GM21825 (cell line): ENCODE measurements around the gene UHRF1.
"Not testable (repeated sequence)": the region's sequence is repeated elsewhere in the genome, so short reads cannot be mapped to it uniquely, and the experiment has no call there.

Experiments used
- ATAC-seq: cut with Tn5 transposase; IDR thresholded peaks from one replicate; pipeline ENCODE4 v1.9.1; 2021; ENCODE audit warnings: mild to moderate bottlenecking, moderate library complexity; ENCODE audit not compliant: unreplicated experiment

Gene UHRF1

GRCh38 chr19:4909156-4909896 is at the start of gene UHRF1:
TSS of gene UHRF1 (plus strand) at chr19:4909501. CDS start at chr19:4910886, 1,385 bp downstream.
- peak; percentile 24 for ATAC-seq

- no peak for ATAC-seq
These were observed 49.6 kb upstream of the UHRF1 start for GRCh38 chr19:4859697-4860096.

DNA sequence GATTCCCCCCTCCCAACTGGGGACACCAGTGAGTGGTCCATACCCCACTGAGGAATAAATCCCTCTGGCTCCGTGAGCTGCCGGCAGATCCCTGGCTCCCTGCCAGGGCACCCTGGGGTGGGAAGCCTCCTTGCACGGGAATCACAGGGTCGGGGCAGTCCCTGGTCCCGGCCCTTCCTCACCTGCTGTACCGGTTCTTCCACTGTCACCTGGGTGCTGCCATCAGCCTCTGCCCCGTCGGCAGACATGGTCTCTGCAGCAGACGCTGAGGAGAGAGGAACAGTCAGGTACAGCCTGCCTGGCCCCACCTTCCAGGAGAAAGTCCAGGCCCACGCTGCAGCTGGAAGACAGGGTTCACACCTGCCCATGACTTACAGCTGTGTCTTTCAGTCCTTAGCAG is 48.2 kb upstream of the UHRF1 start:
- no peak for ATAC-seq

GRCh38 chr19:4866595-4867424 is 42.5 kb upstream of the UHRF1 start:
- no peak for ATAC-seq

- ATAC-seq: peak; percentile 68
These were observed 41.6 kb upstream of the UHRF1 start, which contains the start of gene PLIN3 for GRCh38 chr19:4867534-4868285. TSS of gene PLIN3 (minus strand) at chr19:4867667. CDS start at chr19:4861394, 6,273 bp downstream.

DNA sequence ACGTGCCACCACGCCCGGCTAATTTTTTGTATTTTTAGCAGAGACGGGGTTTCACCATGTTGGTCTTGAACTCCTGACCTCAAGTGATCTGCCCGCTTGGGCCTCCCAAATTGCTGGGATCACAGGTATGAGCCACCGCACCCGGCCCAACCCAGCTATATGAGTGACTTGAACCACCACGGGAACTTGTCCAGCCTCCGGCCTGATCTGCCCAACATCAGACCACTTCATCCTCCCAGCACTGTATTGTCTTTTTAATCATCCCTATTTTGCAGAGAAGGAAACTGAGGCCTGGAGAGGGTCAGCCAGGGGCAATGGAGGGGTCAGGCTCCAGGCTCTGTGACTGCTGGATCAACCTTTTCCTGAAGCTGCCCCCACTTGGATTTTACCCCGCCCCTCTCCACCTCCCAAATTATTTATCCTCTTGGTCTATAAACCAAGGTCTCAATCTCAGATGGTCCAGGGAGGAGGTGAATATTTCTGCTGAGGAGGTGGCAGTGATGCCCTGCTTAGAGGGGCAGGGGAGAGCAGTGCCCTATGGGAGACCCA is 40.9 kb upstream of the UHRF1 start:
- no peak for ATAC-seq

- no peak for ATAC-seq
These were observed 39.1 kb upstream of the UHRF1 start for GRCh38 chr19:4870025-4870700.

GRCh38 chr19:4871711-4872110 is 37.6 kb upstream of the UHRF1 start:
- no peak for ATAC-seq

- ATAC-seq: no peak
These were observed 35.4 kb upstream of the UHRF1 start for GRCh38 chr19:4873930-4874329.

DNA sequence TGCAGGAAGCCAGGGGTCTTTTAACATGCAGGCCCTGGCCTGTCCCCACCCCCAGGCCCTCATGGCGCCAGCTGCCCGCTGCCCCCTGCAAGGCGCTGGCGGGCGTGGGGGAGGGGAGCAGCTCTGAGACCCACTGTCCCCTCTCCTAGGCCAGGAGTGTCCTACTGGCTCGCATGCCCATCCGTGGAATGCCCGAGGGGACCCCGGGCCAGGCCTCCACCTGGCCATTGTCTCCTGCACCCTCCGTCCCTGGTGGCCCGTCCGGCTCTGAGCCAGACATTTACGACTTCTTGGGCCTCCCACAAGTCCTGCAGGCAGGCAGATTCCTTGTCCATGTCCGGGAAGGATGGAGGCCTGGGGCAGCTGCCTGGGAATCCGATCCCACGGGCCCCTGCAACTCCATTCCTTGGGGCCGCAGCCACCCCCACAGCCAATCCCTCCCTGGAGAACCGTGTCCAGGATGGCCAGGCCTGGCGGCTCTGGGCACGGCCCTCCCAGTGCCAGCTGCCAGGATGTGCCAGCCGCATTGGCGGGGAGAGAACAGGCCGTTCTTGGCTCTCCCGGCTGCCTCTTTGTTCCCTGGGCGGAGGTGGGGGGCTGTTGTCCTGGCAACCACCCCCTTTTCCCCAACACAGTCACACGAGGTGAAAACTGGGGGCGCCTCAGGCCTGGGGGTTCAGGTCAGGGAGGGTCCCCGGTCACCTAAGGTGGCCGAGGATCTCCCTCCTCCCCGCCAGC is 31.4 kb upstream of the UHRF1 start:
- ATAC-seq: no peak

DNA sequence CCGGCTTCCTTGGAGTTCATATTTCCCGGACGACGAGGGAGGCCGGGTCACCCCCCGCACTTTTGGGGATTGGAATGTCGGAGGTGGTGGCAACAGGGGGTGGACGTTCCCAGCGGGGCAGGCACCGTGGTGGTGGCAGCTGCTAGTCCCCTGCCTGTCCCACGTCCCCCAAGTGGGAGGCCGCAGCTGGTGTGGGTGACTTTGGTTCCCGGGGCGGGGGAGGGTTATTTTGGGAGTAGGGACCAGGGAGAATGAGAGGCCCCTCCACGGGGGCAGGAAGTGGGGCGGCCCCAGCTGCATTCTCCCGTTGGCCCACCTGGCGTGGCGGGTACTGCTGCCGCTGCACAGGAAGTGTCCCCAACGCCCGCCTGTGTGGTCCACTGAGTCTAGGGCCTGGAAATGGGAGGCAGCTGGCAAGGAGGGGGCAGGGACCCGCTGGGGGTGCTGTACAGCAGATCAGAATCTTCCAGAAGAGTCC is 30.8 kb upstream of the UHRF1 start:
- ATAC-seq: no peak

DNA sequence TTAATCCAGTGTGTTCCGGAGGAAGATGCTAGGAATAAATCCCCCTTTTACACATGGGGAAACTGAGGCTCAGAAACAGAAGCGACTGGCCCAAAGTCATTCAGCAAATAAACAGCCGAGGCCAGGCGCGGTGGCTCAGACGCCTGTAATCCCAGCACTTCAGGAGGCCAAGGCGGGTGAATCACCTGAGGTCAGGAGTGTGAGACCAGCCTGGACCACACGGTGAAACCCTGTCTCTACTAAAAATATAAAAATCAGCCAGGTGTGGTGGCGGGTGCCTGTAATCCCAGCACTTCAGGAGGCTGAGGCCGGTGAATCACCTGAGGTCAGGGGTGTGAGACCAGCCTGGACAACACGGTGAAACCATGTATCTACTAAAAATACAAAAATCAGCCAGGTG is 30.3 kb upstream of the UHRF1 start:
- no peak for ATAC-seq

DNA sequence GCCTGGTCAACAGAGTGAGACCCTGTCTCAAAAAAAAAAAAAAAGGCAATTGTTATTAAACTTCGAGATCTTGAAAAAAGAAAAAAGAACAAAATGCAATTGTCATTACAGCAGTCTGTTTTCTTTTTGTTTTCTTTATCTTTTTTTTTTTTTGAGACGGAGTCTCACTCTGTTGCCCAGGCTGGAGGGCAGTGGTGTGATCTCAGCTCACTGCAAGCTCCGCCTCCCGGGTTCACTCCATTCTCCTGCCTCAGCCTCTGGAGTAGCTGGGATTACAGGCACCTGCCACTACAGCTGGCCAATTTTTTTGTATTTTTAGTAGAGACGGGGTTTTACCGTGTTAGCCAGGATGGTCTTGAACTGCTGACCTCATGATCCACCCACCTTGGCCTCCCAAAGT is 26.4 kb upstream of the UHRF1 start:
- not testable (repeated sequence) for ATAC-seq

DNA sequence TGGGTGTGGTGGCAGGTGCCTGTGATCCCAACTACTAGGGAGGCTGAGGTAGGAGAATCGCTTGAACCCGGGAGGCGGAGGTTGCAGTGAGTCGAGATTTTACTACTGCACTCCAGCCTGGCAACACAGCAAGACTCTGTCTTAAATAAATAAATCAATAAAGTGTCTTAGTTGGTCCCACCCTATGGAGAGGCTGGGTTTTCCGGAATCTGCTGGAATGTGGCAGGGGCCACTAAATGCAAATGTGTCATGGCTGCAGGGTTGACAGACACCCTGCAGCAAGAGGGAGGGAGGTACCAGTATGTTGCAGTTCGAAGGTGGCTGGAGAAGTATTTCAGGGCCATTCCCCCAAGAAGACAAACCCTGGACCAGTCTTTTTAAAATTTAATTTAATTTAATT is 24.3 kb upstream of the UHRF1 start:
- not testable (repeated sequence) for ATAC-seq

GRCh38 chr19:4887803-4888202 is 21.5 kb upstream of the UHRF1 start:
- not testable (repeated sequence) for ATAC-seq

GRCh38 chr19:4889034-4889815 is 20.1 kb upstream of the UHRF1 start:
- no peak for ATAC-seq

- ATAC-seq: no peak
These were observed 18.2 kb upstream of the UHRF1 start for GRCh38 chr19:4891066-4891465.

- ATAC-seq: not testable (repeated sequence)
These were observed 16.3 kb upstream of the UHRF1 start for GRCh38 chr19:4892962-4893361.

DNA sequence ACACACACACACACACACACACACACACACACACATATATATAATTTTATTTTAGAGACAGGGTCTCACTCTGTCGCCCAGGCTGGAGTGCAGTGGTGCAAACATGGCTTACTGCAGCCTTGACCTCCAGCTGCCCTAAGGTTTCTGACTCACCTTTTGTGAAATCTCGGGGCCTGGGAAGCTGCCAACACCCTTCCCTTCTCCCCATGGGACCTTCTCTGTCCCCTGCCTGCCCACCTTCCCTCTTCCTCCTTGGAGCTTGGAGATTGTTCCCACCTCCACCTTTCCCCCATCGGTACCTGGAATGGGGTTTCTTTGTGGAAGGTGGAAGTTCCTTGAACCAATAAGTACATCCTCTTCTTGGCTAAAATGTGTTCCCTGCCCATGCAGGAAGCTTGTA is 12.9 kb upstream of the UHRF1 start:
- ATAC-seq: no peak
